Neural cell (in vitro differentiated cells): ENCODE measurements around the gene CREBRF. TPM values are rescaled to one million over a fixed set of nuclear protein-coding genes. Genes with fewer than 3 reads are reported as not detected.

Source experiments
- H2AFZ ChIP-seq: fragments of 200-600, 300-800 bp; sonication (generic), shearing (Covaris generic); 2 replicates; pipeline ENCODE4 v1.6.0; 2014; ENCODE audit warnings: low read depth, mild to moderate bottlenecking, antibody characterized with exemption, low read length, moderate library complexity
- H3F3A ChIP-seq: fragments of 200-600 bp; shearing (Covaris generic); 2 replicates; pipeline ENCODE4 v1.6.1; 2016; ENCODE audit warnings: mild to moderate bottlenecking, moderate library complexity, mixed read lengths, antibody characterized with exemption, low read length; ENCODE audit not compliant: insufficient read depth, poor library complexity, severe bottlenecking
- H3K27ac ChIP-seq: fragments of 200-600, 300-800 bp; sonication (generic), shearing (Covaris generic); 2 replicates; pipeline ENCODE4 v1.5.1; 2014; ENCODE audit warnings: mild to moderate bottlenecking, low read length, moderate library complexity
- H3K27me3 ChIP-seq: fragments of 300-800, 200-600 bp; sonication (generic), shearing (Covaris generic); 2 replicates; pipeline ENCODE4 v1.6.0; 2014; ENCODE audit warnings: mild to moderate bottlenecking, low read depth, low read length, moderate library complexity; ENCODE audit not compliant: insufficient read depth
- H3K36me3 ChIP-seq: fragments of 300-800, 200-600 bp; sonication (generic), shearing (Covaris generic); 2 replicates; pipeline ENCODE4 v1.5.1; 2014; ENCODE audit warnings: mild to moderate bottlenecking, antibody characterized with exemption, low read length, moderate library complexity; ENCODE audit not compliant: insufficient read depth
- H3K4me2 ChIP-seq: fragments of 300-800, 200-600 bp; sonication (generic), shearing (Covaris generic); 2 replicates; pipeline ENCODE4 v1.6.0; 2014; ENCODE audit warnings: mild to moderate bottlenecking, low read length
- H3K4me3 ChIP-seq: fragments of 300-800, 200-600 bp; sonication (generic), shearing (Covaris generic); 2 replicates; pipeline ENCODE4 v1.5.1; 2014; ENCODE audit warnings: mild to moderate bottlenecking, low read length, moderate library complexity
- H3K79me2 ChIP-seq: fragments of 200-600 bp; shearing (Covaris generic); replicated peaks from 2 replicates; pipeline ENCODE4 v1.6.0; 2014; ENCODE audit warnings: mild to moderate bottlenecking, low read length, moderate library complexity; ENCODE audit not compliant: insufficient read depth
- H3K9ac ChIP-seq: fragments of 300-800, 200-600 bp; sonication (generic), shearing (Covaris generic); 2 replicates; pipeline ENCODE4 v1.6.1; 2016; ENCODE audit warnings: mild to moderate bottlenecking, low read length, mixed read lengths
- H3K9me2 ChIP-seq: fragments of 200-600 bp; shearing (Covaris generic); 2 replicates; pipeline ENCODE4 v1.6.1; 2016; ENCODE audit warnings: mild to moderate bottlenecking, low read length, mixed read lengths; ENCODE audit not compliant: insufficient read depth
- H3K9me3 ChIP-seq: fragments of 200-600, 300-800 bp; sonication (generic), shearing (Covaris generic); 2 replicates; pipeline ENCODE4 v1.6.1; 2016; ENCODE audit warnings: mild to moderate bottlenecking, mixed run types, low read length, moderate library complexity, mixed read lengths
- H4K20me1 ChIP-seq: fragments of 200-600 bp; shearing (Covaris generic); 2 replicates; pipeline ENCODE4 v1.6.1; 2016; ENCODE audit warnings: mild to moderate bottlenecking, mixed run types; ENCODE audit not compliant: insufficient read depth
- CTCF ChIP-seq: fragments of 450-650 bp; IDR thresholded peaks from 2 replicates; pipeline ENCODE4 v1.5.1; 2014; ENCODE audit warnings: antibody characterized with exemption, mild to moderate bottlenecking, moderate library complexity; ENCODE audit not compliant: poor library complexity, severe bottlenecking
- EP300 ChIP-seq: fragments of 450-650 bp; conservative IDR thresholded peaks from 2 replicates; pipeline ENCODE4 v1.6.1; 2014; ENCODE audit warnings: antibody characterized with exemption, mild to moderate bottlenecking, moderate library complexity; ENCODE audit not compliant: poor library complexity, severe bottlenecking
- EZH2 ChIP-seq: fragments of 200-600, 300-800 bp; shearing (Covaris generic), sonication (generic); IDR thresholded peaks from 2 replicates; pipeline ENCODE4 v1.6.1; 2014; ENCODE audit warnings: antibody characterized with exemption, low read length, borderline replicate concordance, mild to moderate bottlenecking; ENCODE audit not compliant: insufficient read depth, poor library complexity, severe bottlenecking
- MXI1 ChIP-seq: fragments of 450-650 bp; conservative IDR thresholded peaks from 2 replicates; pipeline ENCODE4 v1.6.1; 2014; ENCODE audit warnings: antibody characterized with exemption, mild to moderate bottlenecking; ENCODE audit not compliant: poor library complexity, severe bottlenecking
- POLR2AphosphoS5 ChIP-seq: IDR thresholded peaks from 2 replicates; pipeline ENCODE4 v1.6.1; 2012
- RAD21 ChIP-seq: fragments of 450-650 bp; conservative IDR thresholded peaks from 2 replicates; pipeline ENCODE4 v1.6.1; 2014; ENCODE audit warnings: antibody characterized with exemption, mild to moderate bottlenecking, moderate library complexity
- SMC3 ChIP-seq: fragments of 450-650 bp; conservative IDR thresholded peaks from 2 replicates; pipeline ENCODE4 v1.6.1; 2014; ENCODE audit warnings: antibody characterized with exemption, mild to moderate bottlenecking, moderate library complexity; ENCODE audit not compliant: poor library complexity
- TAF1 ChIP-seq: IDR thresholded peaks from 2 replicates; pipeline ENCODE4 v1.6.1; 2012; ENCODE audit warnings: low read depth
- polyA plus RNA-seq: library from polyadenylated mRNA; depleted of rRNA; stranded (reverse); fragments of >200 nt; gene quantifications from 2 replicates; pipeline ENCODE4 v1.2.3, GENCODE V29; 2014
- TF ChIP-seq, protein P1 (sequence below): IDR thresholded peaks from 2 replicates; pipeline ENCODE4 v1.6.1; 2012; ENCODE audit warnings: borderline replicate concordance

The CREBRF gene
- polyA plus RNA-seq, 1 donor from 2014 or later: 9.3 TPM

GRCh38 chr5:173025651-173026050 is 30.5 kb upstream of the CREBRF start:
- H3K27me3 ChIP-seq: no peaks in the 10 kb centered on the region
- no peak overlapping the region for H3K4me2 ChIP-seq
- no peaks in the 10 kb centered on the region for H3F3A ChIP-seq
- H3K9me3 ChIP-seq: no peaks in the 10 kb centered on the region
- H3K9ac ChIP-seq: no peak overlapping the region
- H3K9me2 ChIP-seq: no peaks in the 10 kb centered on the region
- H3K4me3 ChIP-seq: no peak overlapping the region
- no peak overlapping the region for H3K27ac ChIP-seq
- no peaks in the 10 kb centered on the region for H4K20me1 ChIP-seq
- peaks cover 11% of the 10 kb centered on the region for H3K79me2 ChIP-seq
- no peaks in the 10 kb centered on the region for H3K36me3 ChIP-seq
- no peak overlapping the region for H2AFZ ChIP-seq
- TF ChIP-seq, protein P1, sequence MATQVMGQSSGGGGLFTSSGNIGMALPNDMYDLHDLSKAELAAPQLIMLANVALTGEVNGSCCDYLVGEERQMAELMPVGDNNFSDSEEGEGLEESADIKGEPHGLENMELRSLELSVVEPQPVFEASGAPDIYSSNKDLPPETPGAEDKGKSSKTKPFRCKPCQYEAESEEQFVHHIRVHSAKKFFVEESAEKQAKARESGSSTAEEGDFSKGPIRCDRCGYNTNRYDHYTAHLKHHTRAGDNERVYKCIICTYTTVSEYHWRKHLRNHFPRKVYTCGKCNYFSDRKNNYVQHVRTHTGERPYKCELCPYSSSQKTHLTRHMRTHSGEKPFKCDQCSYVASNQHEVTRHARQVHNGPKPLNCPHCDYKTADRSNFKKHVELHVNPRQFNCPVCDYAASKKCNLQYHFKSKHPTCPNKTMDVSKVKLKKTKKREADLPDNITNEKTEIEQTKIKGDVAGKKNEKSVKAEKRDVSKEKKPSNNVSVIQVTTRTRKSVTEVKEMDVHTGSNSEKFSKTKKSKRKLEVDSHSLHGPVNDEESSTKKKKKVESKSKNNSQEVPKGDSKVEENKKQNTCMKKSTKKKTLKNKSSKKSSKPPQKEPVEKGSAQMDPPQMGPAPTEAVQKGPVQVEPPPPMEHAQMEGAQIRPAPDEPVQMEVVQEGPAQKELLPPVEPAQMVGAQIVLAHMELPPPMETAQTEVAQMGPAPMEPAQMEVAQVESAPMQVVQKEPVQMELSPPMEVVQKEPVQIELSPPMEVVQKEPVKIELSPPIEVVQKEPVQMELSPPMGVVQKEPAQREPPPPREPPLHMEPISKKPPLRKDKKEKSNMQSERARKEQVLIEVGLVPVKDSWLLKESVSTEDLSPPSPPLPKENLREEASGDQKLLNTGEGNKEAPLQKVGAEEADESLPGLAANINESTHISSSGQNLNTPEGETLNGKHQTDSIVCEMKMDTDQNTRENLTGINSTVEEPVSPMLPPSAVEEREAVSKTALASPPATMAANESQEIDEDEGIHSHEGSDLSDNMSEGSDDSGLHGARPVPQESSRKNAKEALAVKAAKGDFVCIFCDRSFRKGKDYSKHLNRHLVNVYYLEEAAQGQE: no peak
- TF ChIP-seq TAF1: no peak
- no peak for TF ChIP-seq EZH2
- no peak for TF ChIP-seq EP300
- no peak for TF ChIP-seq POLR2AphosphoS5
- no peak for TF ChIP-seq SMC3
- TF ChIP-seq MXI1: no peak
- no peak for TF ChIP-seq RAD21
- no peak for TF ChIP-seq CTCF

GRCh38 chr5:173027905-173028304 is 28.2 kb upstream of the CREBRF start:
- Histone ChIP-seq H3F3A (no peaks in the 10 kb centered on the region), H4K20me1 (no peaks in the 10 kb centered on the region), H3K27me3 (no peaks in the 10 kb centered on the region), H3K4me3 (no peak overlapping the region), H3K27ac (no peak overlapping the region), H3K9me3 (no peaks in the 10 kb centered on the region), H3K79me2 (peaks cover 11% of the 10 kb centered on the region), H3K4me2 (no peak overlapping the region), H3K9me2 (no peaks in the 10 kb centered on the region), H3K36me3 (no peaks in the 10 kb centered on the region), H3K9ac (no peak overlapping the region), H2AFZ (no peak overlapping the region)
- TF ChIP-seq EZH2 (no peak), EP300 (no peak), TAF1 (no peak), POLR2AphosphoS5 (no peak), SMC3 (no peak), MXI1 (no peak), RAD21 (no peak), CTCF (no peak)
- TF ChIP-seq, protein P1: no peak
